Measurements from ENCODE around the gene MOB3B. TPM values are rescaled to one million over a fixed set of nuclear protein-coding genes. Genes with fewer than 3 reads are reported as not detected.

Gene MOB3B
- polyA plus RNA-seq, 1 experiment = 0.38 TPM

- DNase-seq (ENCODE audit: low read depth, low spot score) = no peak
- ChIA-PET CTCF (no interaction called here), POLR2A (no interaction called here)
- no peaks in the 10 kb centered on the region for H3K9me3 ChIP-seq (ENCODE audit: control insufficient read depth, insufficient read depth, low read length)
- H3K27me3 ChIP-seq (ENCODE audit: control insufficient read depth, insufficient read depth, low read length) = no peaks in the 10 kb centered on the region
- no peak for TF ChIP-seq CTCF (IDR thresholded peaks at IDR 0.05; ENCODE audit: low read depth, low read length)
- no peak overlapping the region for H3K4me3 ChIP-seq (ENCODE audit: low read depth, low read length)
- no peak overlapping the region for H3K27ac ChIP-seq (ENCODE audit: low read depth, low read length)
Measured at GRCh38 chr9:27445057-27445595, 84.5 kb downstream of the MOB3B start.

DNA sequence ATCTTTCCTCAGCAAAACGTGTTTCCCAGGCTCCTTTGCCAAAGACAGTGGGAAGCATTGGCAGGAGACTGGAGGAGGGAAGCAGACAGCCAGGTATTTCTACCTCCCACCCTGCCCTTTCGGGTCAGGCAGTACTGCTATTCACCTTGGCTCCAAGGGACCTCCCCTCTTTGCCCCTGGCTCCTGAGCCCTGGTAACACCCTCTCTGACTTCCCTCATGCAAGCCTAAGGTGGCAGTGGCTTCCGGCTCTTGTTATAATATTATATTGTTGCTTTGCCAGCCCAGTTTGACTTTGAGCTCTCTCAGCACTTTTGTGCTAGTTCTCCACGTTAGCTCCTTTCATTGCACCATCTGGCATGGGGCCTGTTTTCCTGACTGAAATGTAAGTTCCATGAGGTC is 87.2 kb downstream of the MOB3B start:
- Histone ChIP-seq H3K9me3 (ENCODE audit: control insufficient read depth, insufficient read depth, low read length) (no peaks in the 10 kb centered on the region), H3K4me3 (ENCODE audit: low read depth, low read length) (no peak overlapping the region), H3K27ac (ENCODE audit: low read depth, low read length) (no peak overlapping the region), H3K27me3 (ENCODE audit: control insufficient read depth, insufficient read depth, low read length) (no peaks in the 10 kb centered on the region)
- CTCF ChIA-PET = interaction anchor here (0.7 to 1.2 kb wide), 2 partner anchors 88 to 105 kb away, joined by 3 to 4 read pairs; no protein-coding TSS in a partner anchor
- no peak for TF ChIP-seq CTCF (IDR thresholded peaks at IDR 0.05; ENCODE audit: low read depth, low read length)
- POLR2A ChIA-PET = no interaction called here
- no peak for DNase-seq (ENCODE audit: low read depth, low spot score)

GRCh38 chr9:27441741-27442070 is 87.9 kb downstream of the MOB3B start:
- TF ChIP-seq CTCF (IDR thresholded peaks at IDR 0.05; ENCODE audit: low read depth, low read length) = no peak
- Histone ChIP-seq H3K4me3 (ENCODE audit: low read depth, low read length) (no peak overlapping the region), H3K27me3 (ENCODE audit: control insufficient read depth, insufficient read depth, low read length) (no peaks in the 10 kb centered on the region), H3K9me3 (ENCODE audit: control insufficient read depth, insufficient read depth, low read length) (no peaks in the 10 kb centered on the region), H3K27ac (ENCODE audit: low read depth, low read length) (no peak overlapping the region)
- DNase-seq (ENCODE audit: low read depth, low spot score) = no peak
- ChIA-PET POLR2A (no interaction called here), CTCF (no interaction called here)

DNA sequence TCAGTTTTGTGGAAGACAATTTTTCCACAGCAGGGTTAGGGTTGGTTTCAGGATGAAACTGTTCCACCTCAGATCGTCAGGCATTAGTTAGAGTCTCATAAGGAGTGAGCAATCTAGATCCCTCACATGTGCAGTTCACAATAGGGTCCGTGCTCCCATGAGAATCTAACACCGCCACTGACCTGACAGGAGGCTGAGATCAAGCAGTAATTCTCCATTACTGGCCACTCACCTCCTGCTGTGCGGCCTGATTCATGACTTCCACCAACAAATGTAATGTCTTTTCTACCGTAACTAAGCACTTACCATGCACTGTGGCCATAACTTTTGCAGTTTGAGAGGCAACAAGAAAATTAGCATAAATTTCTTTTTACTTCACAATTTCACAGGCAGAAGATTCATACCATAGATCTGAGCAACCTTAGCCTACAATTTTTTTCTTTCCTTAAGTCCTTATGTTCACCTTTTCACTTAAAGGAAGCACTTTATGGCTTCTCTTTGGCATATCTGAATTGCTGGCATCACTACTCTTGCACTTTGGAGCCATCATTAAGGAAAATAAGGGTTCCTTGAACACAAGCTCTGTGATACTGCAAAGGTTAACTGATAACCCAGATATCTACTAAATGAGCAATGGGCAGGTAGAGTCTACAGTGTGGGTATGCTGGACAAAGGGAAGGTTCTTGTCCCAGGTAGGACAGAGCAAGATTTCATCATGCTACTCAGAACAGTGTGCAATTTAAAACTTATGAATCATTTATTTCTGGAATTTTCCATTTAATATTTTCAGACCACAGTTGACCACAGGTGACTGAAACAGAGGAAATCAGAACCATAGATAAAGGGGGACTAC is 88.5 kb downstream of the MOB3B start:
- POLR2A ChIA-PET = no interaction called here
- H3K4me3 ChIP-seq (ENCODE audit: low read depth, low read length) = no peak overlapping the region
- no peak for TF ChIP-seq CTCF (IDR thresholded peaks at IDR 0.05; ENCODE audit: low read depth, low read length)
- no peak for DNase-seq (ENCODE audit: low read depth, low spot score)
- CTCF ChIA-PET = no interaction called here
- H3K27ac ChIP-seq (ENCODE audit: low read depth, low read length) = no peak overlapping the region
- no peaks in the 10 kb centered on the region for H3K9me3 ChIP-seq (ENCODE audit: control insufficient read depth, insufficient read depth, low read length)
- no peaks in the 10 kb centered on the region for H3K27me3 ChIP-seq (ENCODE audit: control insufficient read depth, insufficient read depth, low read length)

GRCh38 chr9:27438522-27438921 is 91.1 kb downstream of the MOB3B start:
- no peak for DNase-seq (ENCODE audit: low read depth, low spot score)
- CTCF ChIA-PET = interaction anchor here (0.6 kb wide), 1 partner anchor 555 kb away, joined by 5 read pairs; no protein-coding TSS in a partner anchor
- POLR2A ChIA-PET = no interaction called here
- Histone ChIP-seq H3K27me3 (ENCODE audit: control insufficient read depth, insufficient read depth, low read length) (no peaks in the 10 kb centered on the region), H3K27ac (ENCODE audit: low read depth, low read length) (no peak overlapping the region), H3K4me3 (ENCODE audit: low read depth, low read length) (no peak overlapping the region), H3K9me3 (ENCODE audit: control insufficient read depth, insufficient read depth, low read length) (no peaks in the 10 kb centered on the region)
- no peak for TF ChIP-seq CTCF (IDR thresholded peaks at IDR 0.05; ENCODE audit: low read depth, low read length)
